GM21447 (cell line): ENCODE results near the gene ALG3.

Source experiments
- ATAC-seq: cut with Tn5 transposase; IDR thresholded peaks from one replicate; pipeline ENCODE4 v1.9.1; 2021; ENCODE audit not compliant: unreplicated experiment

The ALG3 gene

GRCh38 chr3:184198509-184198908, 50.3 kb downstream of the ALG3 start:
- ATAC-seq = no peak

GRCh38 chr3:184196536-184196935, 52.2 kb downstream of the ALG3 start:
- ATAC-seq = no peak

GRCh38 chr3:184193991-184194539, 54.7 kb downstream of the ALG3 start:
- no peak for ATAC-seq

GRCh38 chr3:184192889-184193288, 55.9 kb downstream of the ALG3 start:
- ATAC-seq = no peak
